Measurements from ENCODE around the gene LRP8.

- TF ChIP-seq RAD21 (IDR thresholded peaks at IDR 0.05; ENCODE audit: low read length), result no peak
- no peak for TF ChIP-seq CTCF (conservative IDR thresholded peaks at IDR 0.05; ENCODE audit: low read depth, low read length)
- TF ChIP-seq MAZ (IDR thresholded peaks at IDR 0.05; ENCODE audit: borderline replicate concordance, low read depth, low read length), result no peak
- no peak for TF ChIP-seq BHLHE40 (IDR thresholded peaks at IDR 0.05; ENCODE audit: low read depth, low read length)
- no peak for TF ChIP-seq POLR2A (IDR thresholded peaks at IDR 0.05; ENCODE audit: low read depth, low read length)
- TF ChIP-seq SMC3 (IDR thresholded peaks at IDR 0.05; ENCODE audit: low read depth, low read length), result no peak
- TF ChIP-seq CEBPB (IDR thresholded peaks at IDR 0.05; ENCODE audit: low read depth, low read length), result no peak
- TF ChIP-seq MXI1 (IDR thresholded peaks at IDR 0.05; ENCODE audit: borderline replicate concordance, low read depth, low read length), result no peak
- no peak for TF ChIP-seq RFX5 (IDR thresholded peaks at IDR 0.05; ENCODE audit: low read depth, low read length)
- no peak for TF ChIP-seq CHD1 (IDR thresholded peaks at IDR 0.05; ENCODE audit: low read depth, low read length)
- no peak for TF ChIP-seq MAFK (IDR thresholded peaks at IDR 0.05; ENCODE audit: low read depth, low read length)
These were observed 8.3 kb upstream of the LRP8 start for GRCh38 chr1:53336146-53336545.

All from IMR-90 (cell line).